Measurements from ENCODE around the gene RANBP9.

The RANBP9 gene

DNA sequence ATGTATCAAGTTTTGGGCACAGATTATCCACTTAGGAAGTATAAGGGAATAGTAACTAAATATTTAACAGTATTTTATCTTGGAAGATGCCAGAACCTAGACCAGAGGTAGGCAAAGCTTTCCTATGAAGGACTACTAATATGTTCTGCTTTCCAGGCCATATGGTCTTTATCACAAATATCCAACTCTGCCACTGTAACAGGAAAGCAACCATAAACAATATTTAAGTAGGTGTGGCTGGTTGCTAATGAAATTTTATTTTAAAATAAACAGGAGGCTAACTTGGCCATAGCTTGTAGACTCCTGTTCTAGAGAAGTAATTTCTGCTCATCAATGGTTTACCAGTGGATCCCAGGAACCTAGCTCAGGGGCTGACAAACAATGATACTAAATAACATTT, 57.1 kb downstream of the RANBP9 start:
- no peak for TF ChIP-seq YY1 (IDR thresholded peaks at IDR 0.05; ENCODE audit: insufficient read depth, insufficient read length)
- no peak for TF ChIP-seq SUZ12 (IDR thresholded peaks at IDR 0.05; ENCODE audit: extremely low read depth, insufficient read depth, insufficient read length)
- TF ChIP-seq ZNF274 (IDR thresholded peaks at IDR 0.05; ENCODE audit: low read depth, low read length): no peak
- peaks cover 2% of the 10 kb centered on the region for H3K36me3 ChIP-seq (ENCODE audit: insufficient read depth, insufficient read length, low read length)
- H3K9ac ChIP-seq (ENCODE audit: insufficient read length, low read depth): no peak overlapping the region
- H3K27me3 ChIP-seq (ENCODE audit: insufficient read depth, insufficient read length): no peaks in the 10 kb centered on the region
- H3K4me3 ChIP-seq (ENCODE audit: insufficient read length, low read depth): no peak overlapping the region
- no peaks in the 10 kb centered on the region for H3K4me1 ChIP-seq (ENCODE audit: insufficient read depth, insufficient read length)
- no peaks in the 10 kb centered on the region for H3K9me3 ChIP-seq (ENCODE audit: insufficient read depth, low read length)
- no peak for DNase-seq (ENCODE audit: low read depth, low spot score)

DNA sequence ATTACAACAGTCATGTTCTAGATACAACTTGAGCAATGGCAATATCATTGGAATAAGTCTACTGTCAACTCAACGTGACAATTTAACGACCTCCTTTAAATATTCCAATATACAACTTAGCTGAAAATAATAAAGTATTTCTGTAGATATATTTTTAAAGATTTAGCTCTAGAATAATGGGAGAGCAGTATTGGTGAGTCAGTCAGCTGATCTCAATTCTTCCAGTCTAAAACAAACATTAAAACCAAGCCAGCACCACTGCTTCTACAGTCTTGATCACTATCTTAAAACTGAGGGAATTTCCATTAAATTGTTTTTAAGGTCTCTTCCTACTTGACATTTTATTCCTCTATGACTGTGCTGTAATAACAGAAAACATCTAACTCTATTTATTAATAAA, 58.3 kb downstream of the RANBP9 start:
- no peak for TF ChIP-seq ZNF274 (IDR thresholded peaks at IDR 0.05; ENCODE audit: low read depth, low read length)
- TF ChIP-seq YY1 (IDR thresholded peaks at IDR 0.05; ENCODE audit: insufficient read depth, insufficient read length): no peak
- TF ChIP-seq SUZ12 (IDR thresholded peaks at IDR 0.05; ENCODE audit: extremely low read depth, insufficient read depth, insufficient read length): no peak
- Histone ChIP-seq H3K27me3 (ENCODE audit: insufficient read depth, insufficient read length) (no peaks in the 10 kb centered on the region), H3K9ac (ENCODE audit: insufficient read length, low read depth) (no peak overlapping the region), H3K36me3 (ENCODE audit: insufficient read depth, insufficient read length, low read length) (peaks cover 3% of the 10 kb centered on the region), H3K9me3 (ENCODE audit: insufficient read depth, low read length) (no peaks in the 10 kb centered on the region), H3K4me3 (ENCODE audit: insufficient read length, low read depth) (no peak overlapping the region), H3K4me1 (ENCODE audit: insufficient read depth, insufficient read length) (no peaks in the 10 kb centered on the region)
- no peak for DNase-seq (ENCODE audit: low read depth, low spot score)

DNA sequence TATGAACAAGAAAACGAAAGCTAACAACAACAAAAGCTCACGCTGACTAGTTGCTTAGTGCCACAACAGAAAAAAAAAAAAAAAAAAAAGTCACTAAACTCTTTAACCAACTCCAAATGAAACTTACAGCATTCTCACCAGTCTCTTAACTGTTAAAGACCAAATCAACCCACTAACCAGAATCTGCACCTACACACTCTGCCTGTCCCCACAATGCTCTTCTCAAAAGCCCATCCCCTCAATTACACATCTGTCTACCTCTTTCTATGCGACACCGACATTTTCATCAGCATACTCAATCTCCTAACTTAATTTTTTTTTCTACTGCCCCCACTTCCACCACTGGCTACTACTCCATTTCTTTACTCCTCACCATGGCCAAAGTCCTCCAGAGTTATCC, 62.2 kb downstream of the RANBP9 start:
- TF ChIP-seq YY1 (IDR thresholded peaks at IDR 0.05; ENCODE audit: insufficient read depth, insufficient read length) (no peak), SUZ12 (IDR thresholded peaks at IDR 0.05; ENCODE audit: extremely low read depth, insufficient read depth, insufficient read length) (no peak)
- no peak for DNase-seq (ENCODE audit: low read depth, low spot score)
- H3K4me3 ChIP-seq (ENCODE audit: insufficient read length, low read depth): no peak overlapping the region
- peaks cover 6% of the 10 kb centered on the region for H3K36me3 ChIP-seq (ENCODE audit: insufficient read depth, insufficient read length, low read length)
- no peak overlapping the region for H3K9ac ChIP-seq (ENCODE audit: insufficient read length, low read depth)
- H3K9me3 ChIP-seq (ENCODE audit: insufficient read depth, low read length): no peaks in the 10 kb centered on the region
- no peaks in the 10 kb centered on the region for H3K27me3 ChIP-seq (ENCODE audit: insufficient read depth, insufficient read length)
- no peaks in the 10 kb centered on the region for H3K4me1 ChIP-seq (ENCODE audit: insufficient read depth, insufficient read length)

DNA sequence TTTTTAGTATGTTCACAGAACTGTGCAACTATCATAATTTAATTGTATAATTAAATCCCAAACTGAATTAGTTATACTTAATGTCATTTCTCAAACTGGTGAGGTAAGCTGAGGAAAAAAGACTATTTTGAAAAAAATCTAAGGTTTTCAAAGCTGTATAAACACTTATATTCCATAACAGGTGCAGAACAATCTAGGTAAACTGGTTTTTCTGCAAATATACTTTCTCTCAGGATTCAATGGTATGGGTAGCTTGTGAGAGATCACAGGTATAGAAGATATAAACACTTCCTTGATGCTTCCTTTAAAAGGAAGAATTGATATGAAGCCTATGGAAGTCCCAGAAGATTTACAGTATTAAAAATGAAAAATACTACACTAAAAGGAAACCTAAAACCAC, 62.8 kb downstream of the RANBP9 start:
- no peaks in the 10 kb centered on the region for H3K9me3 ChIP-seq (ENCODE audit: insufficient read depth, low read length)
- no peak overlapping the region for H3K4me3 ChIP-seq (ENCODE audit: insufficient read length, low read depth)
- TF ChIP-seq YY1 (IDR thresholded peaks at IDR 0.05; ENCODE audit: insufficient read depth, insufficient read length): no peak
- TF ChIP-seq ZNF274 (IDR thresholded peaks at IDR 0.05; ENCODE audit: low read depth, low read length): no peak
- TF ChIP-seq SUZ12 (IDR thresholded peaks at IDR 0.05; ENCODE audit: extremely low read depth, insufficient read depth, insufficient read length): no peak
- H3K9ac ChIP-seq (ENCODE audit: insufficient read length, low read depth): no peak overlapping the region
- no peak for DNase-seq (ENCODE audit: low read depth, low spot score)
- no peaks in the 10 kb centered on the region for H3K27me3 ChIP-seq (ENCODE audit: insufficient read depth, insufficient read length)
- H3K4me1 ChIP-seq (ENCODE audit: insufficient read depth, insufficient read length): no peaks in the 10 kb centered on the region
- peaks cover 8% of the 10 kb centered on the region for H3K36me3 ChIP-seq (ENCODE audit: insufficient read depth, insufficient read length, low read length)

DNA sequence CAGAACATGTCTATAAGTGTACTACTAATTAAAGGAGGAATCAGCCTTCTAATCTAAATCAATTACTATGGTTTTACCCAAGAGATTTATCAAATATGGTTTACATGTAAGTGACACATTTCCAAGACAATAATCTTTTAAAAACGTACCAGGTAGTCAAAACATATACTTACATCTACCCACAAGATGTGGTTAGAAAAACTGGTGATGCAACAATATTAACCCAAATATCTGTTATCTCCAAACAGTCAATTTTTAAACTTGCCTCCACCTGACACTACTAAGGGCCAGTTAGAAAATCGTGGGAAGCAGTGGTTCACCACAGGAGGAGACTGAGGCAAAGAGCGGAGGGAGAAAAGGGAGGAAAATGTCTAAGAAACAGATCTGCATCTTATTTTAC, 68.5 kb downstream of the RANBP9 start:
- no peaks in the 10 kb centered on the region for H3K4me1 ChIP-seq (ENCODE audit: insufficient read depth, insufficient read length)
- no peak for DNase-seq (ENCODE audit: low read depth, low spot score)
- no peaks in the 10 kb centered on the region for H3K27me3 ChIP-seq (ENCODE audit: insufficient read depth, insufficient read length)
- TF ChIP-seq YY1 (IDR thresholded peaks at IDR 0.05; ENCODE audit: insufficient read depth, insufficient read length) (no peak), ZNF274 (IDR thresholded peaks at IDR 0.05; ENCODE audit: low read depth, low read length) (no peak), SUZ12 (IDR thresholded peaks at IDR 0.05; ENCODE audit: extremely low read depth, insufficient read depth, insufficient read length) (no peak)
- no peaks in the 10 kb centered on the region for H3K9me3 ChIP-seq (ENCODE audit: insufficient read depth, low read length)
- no peak overlapping the region for H3K9ac ChIP-seq (ENCODE audit: insufficient read length, low read depth)
- no peak overlapping the region for H3K4me3 ChIP-seq (ENCODE audit: insufficient read length, low read depth)
- H3K36me3 ChIP-seq (ENCODE audit: insufficient read depth, insufficient read length, low read length): peaks cover 17% of the 10 kb centered on the region

DNA sequence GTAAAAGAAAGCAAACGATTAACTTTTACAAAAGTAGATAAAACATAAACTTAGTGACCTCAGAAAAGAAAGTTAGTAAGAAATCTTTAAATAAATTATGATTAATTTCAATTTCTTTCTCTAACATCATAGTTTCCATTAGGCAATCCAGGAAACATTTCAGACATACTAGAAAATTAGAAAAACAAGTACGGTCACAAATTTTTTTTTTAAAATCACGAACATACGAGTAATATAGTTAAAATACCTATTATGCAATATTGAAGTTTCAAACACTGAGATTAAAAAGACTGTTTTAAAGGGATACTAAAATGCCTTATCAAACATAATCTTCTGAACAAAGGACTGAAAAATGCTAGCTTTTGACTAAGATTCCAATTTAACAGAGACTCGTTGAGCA, 70.3 kb downstream of the RANBP9 start:
- peaks cover 17% of the 10 kb centered on the region for H3K36me3 ChIP-seq (ENCODE audit: insufficient read depth, insufficient read length, low read length)
- no peak for DNase-seq (ENCODE audit: low read depth, low spot score)
- no peaks in the 10 kb centered on the region for H3K9me3 ChIP-seq (ENCODE audit: insufficient read depth, low read length)
- no peaks in the 10 kb centered on the region for H3K4me1 ChIP-seq (ENCODE audit: insufficient read depth, insufficient read length)
- H3K27me3 ChIP-seq (ENCODE audit: insufficient read depth, insufficient read length): no peaks in the 10 kb centered on the region
- H3K9ac ChIP-seq (ENCODE audit: insufficient read length, low read depth): no peak overlapping the region
- no peak overlapping the region for H3K4me3 ChIP-seq (ENCODE audit: insufficient read length, low read depth)
- TF ChIP-seq ZNF274 (IDR thresholded peaks at IDR 0.05; ENCODE audit: low read depth, low read length): no peak

GRCh38 chr6:13638626-13639025, 73.0 kb downstream of the RANBP9 start:
- H3K36me3 ChIP-seq (ENCODE audit: insufficient read depth, insufficient read length, low read length): peaks cover 12% of the 10 kb centered on the region
- DNase-seq (ENCODE audit: low read depth, low spot score): no peak
- H3K4me1 ChIP-seq (ENCODE audit: insufficient read depth, insufficient read length): no peaks in the 10 kb centered on the region
- H3K4me3 ChIP-seq (ENCODE audit: insufficient read length, low read depth): no peak overlapping the region
- no peak for TF ChIP-seq SUZ12 (IDR thresholded peaks at IDR 0.05; ENCODE audit: extremely low read depth, insufficient read depth, insufficient read length)
- no peak for TF ChIP-seq ZNF274 (IDR thresholded peaks at IDR 0.05; ENCODE audit: low read depth, low read length)
- no peak for TF ChIP-seq YY1 (IDR thresholded peaks at IDR 0.05; ENCODE audit: insufficient read depth, insufficient read length)
- H3K9me3 ChIP-seq (ENCODE audit: insufficient read depth, low read length): no peaks in the 10 kb centered on the region
- H3K9ac ChIP-seq (ENCODE audit: insufficient read length, low read depth): no peak overlapping the region
- H3K27me3 ChIP-seq (ENCODE audit: insufficient read depth, insufficient read length): no peaks in the 10 kb centered on the region

GRCh38 chr6:13638014-13638413, 73.6 kb downstream of the RANBP9 start:
- no peaks in the 10 kb centered on the region for H3K27me3 ChIP-seq (ENCODE audit: insufficient read depth, insufficient read length)
- H3K36me3 ChIP-seq (ENCODE audit: insufficient read depth, insufficient read length, low read length): peaks cover 8% of the 10 kb centered on the region

More at GRCh38 chr6:13638014-13638413, 73.6 kb downstream of the RANBP9 start:
- TF ChIP-seq SUZ12 (IDR thresholded peaks at IDR 0.05; ENCODE audit: extremely low read depth, insufficient read depth, insufficient read length): no peak
- no peak for TF ChIP-seq ZNF274 (IDR thresholded peaks at IDR 0.05; ENCODE audit: low read depth, low read length)
- TF ChIP-seq YY1 (IDR thresholded peaks at IDR 0.05; ENCODE audit: insufficient read depth, insufficient read length): no peak
- no peaks in the 10 kb centered on the region for H3K4me1 ChIP-seq (ENCODE audit: insufficient read depth, insufficient read length)
- H3K9ac ChIP-seq (ENCODE audit: insufficient read length, low read depth): no peak overlapping the region
- no peak for DNase-seq (ENCODE audit: low read depth, low spot score)
- no peaks in the 10 kb centered on the region for H3K9me3 ChIP-seq (ENCODE audit: insufficient read depth, low read length)
- H3K4me3 ChIP-seq (ENCODE audit: insufficient read length, low read depth): no peak overlapping the region
